NCI-H446 treated with DMSO at 0.1 percent for 48 hours (cell line): ENCODE measurements around the gene MGA.
"Not testable (repeated sequence)": the region's sequence is repeated elsewhere in the genome, so short reads cannot be mapped to it uniquely, and the experiment has no call there.

Experiments
- DNase-seq: peaks from one replicate; lab custom pipeline; 2025; lab: John Stamatoyannopoulos, UW

Gene MGA

GRCh38 chr15:41714291-41714690, 54.1 kb downstream of the MGA start:
- no peak for DNase-seq

- no peak for DNase-seq
Measured at GRCh38 chr15:41716864-41717263, 56.7 kb downstream of the MGA start.

- no peak for DNase-seq
Measured at GRCh38 chr15:41727143-41727542, 66.9 kb downstream of the MGA start.

GRCh38 chr15:41728061-41728460, 67.9 kb downstream of the MGA start:
- DNase-seq: not testable (repeated sequence)

GRCh38 chr15:41730543-41730942, 70.3 kb downstream of the MGA start:
- no peak for DNase-seq

GRCh38 chr15:41732483-41732882, 72.3 kb downstream of the MGA start:
- DNase-seq: no peak

- no peak for DNase-seq
Measured at GRCh38 chr15:41734079-41734478, 73.9 kb downstream of the MGA start.

- DNase-seq: no peak
Measured at GRCh38 chr15:41735046-41735445, 74.8 kb downstream of the MGA start.

- not testable (repeated sequence) for DNase-seq
Measured at GRCh38 chr15:41735492-41735891, 75.3 kb downstream of the MGA start.

GRCh38 chr15:41746802-41747201, 86.6 kb downstream of the MGA start:
- DNase-seq: no peak

GRCh38 chr15:41756198-41756597, 96.0 kb downstream of the MGA start:
- no peak for DNase-seq

- DNase-seq: peak; percentile 48
Measured at GRCh38 chr15:41772720-41773331, 112.6 kb downstream of the MGA start.

GRCh38 chr15:41773332-41773728, 113.1 kb downstream of the MGA start:
- DNase-seq: no peak

- DNase-seq: no peak
Measured at GRCh38 chr15:41773729-41774061, 113.5 kb downstream of the MGA start.

- peak; percentile 86 for DNase-seq
Measured at GRCh38 chr15:41774062-41774881, 114.1 kb downstream of the MGA start, which contains the start of gene MAPKBP1. MAPKBP1 (plus strand) TSS chr15:41774484; CDS start chr15:41775276, 792 bp downstream.

- DNase-seq: no peak
Measured at GRCh38 chr15:41774882-41775417, 114.7 kb downstream of the MGA start.

- DNase-seq: no peak
Measured at GRCh38 chr15:41775651-41776050, 115.4 kb downstream of the MGA start.

GRCh38 chr15:41777421-41777973, 117.3 kb downstream of the MGA start:
- DNase-seq: no peak

- no peak for DNase-seq
Measured at GRCh38 chr15:41778521-41778920, 118.3 kb downstream of the MGA start.

GRCh38 chr15:41779662-41780157, 119.5 kb downstream of the MGA start:
- DNase-seq: no peak

- no peak for DNase-seq
Measured at GRCh38 chr15:41780266-41780665, 120.1 kb downstream of the MGA start.

GRCh38 chr15:41780727-41781126, 120.5 kb downstream of the MGA start:
- no peak for DNase-seq
